ENCODE results near the gene IGFLR1. TPM values are rescaled to one million over a fixed set of nuclear protein-coding genes. Genes with fewer than 3 reads are reported as not detected.

Gene IGFLR1
- total and polyA plus RNA-seq, 2 of the 8 experiments (the other 6 are each of a cell fraction or from before 2014, with no cell fraction given) = 8.4 to 28.9 TPM

- POLR2A ChIA-PET (ENCODE audit: partially characterized antibody) = interaction anchor here (0.6 to 2.6 kb wide), 10 partner anchors 8 to 101 kb away, joined by 3 to 23 read pairs (median 6); partner anchors contain the start of genes KIRREL2, LIN37, PSENEN and U2AF1L4
- H2AFZ ChIP-seq (ENCODE audit: low read length) = peak overlapping the region; percentile 46; the same call in 1 of the 2 replicates
- peaks cover 0 to 4% of the 10 kb centered on the region in 2 experiments for H4K20me1 ChIP-seq (replicated peaks in 1 of 2; ENCODE audit: control insufficient read depth in 1 of 2, insufficient read depth in 2 of 2, low read length in 2 of 2)
- no peak overlapping the region for H3K27ac ChIP-seq (ENCODE audit: low read depth, low read length)
- no peak overlapping the region for H3K23ac ChIP-seq (ENCODE audit: insufficient read length)
- H3K56ac ChIP-seq (replicated peaks; ENCODE audit: insufficient read length, low read depth, low read length) = no peak overlapping the region
- peak overlapping the region in 1 of 4 experiments; percentile 50; a peak in 1 of 7 replicates for H3K9ac ChIP-seq (replicated peaks in 1 of 4; ENCODE audit: extremely low read depth in 1 of 4, low read depth in 3 of 4, low read length in 3 of 4)
- TF ChIP-seq SIN3A (conservative IDR thresholded peaks at IDR 0.05 in 1 of 2, IDR thresholded peaks at IDR 0.05 in 1 of 2; ENCODE audit: low read depth in 1 of 2, low read length in 2 of 2) = peak in 1 of 2 experiments; percentile 30; a peak in 1 of 4 replicates
- TF ChIP-seq MAX (IDR thresholded peaks at IDR 0.05) = peak; percentile 86
- TF ChIP-seq SUZ12 (IDR thresholded peaks at IDR 0.05; ENCODE audit: low read length) = peak; percentile 33; the same call in 1 of the 2 replicates
- peak; percentile 78 for TF ChIP-seq KDM4A (IDR thresholded peaks at IDR 0.05; ENCODE audit: low read depth, low read length, severe bottlenecking)
- peak; percentile 55; the same call in 1 of the 2 replicates for TF ChIP-seq E2F6 (IDR thresholded peaks at IDR 0.05)
- TF ChIP-seq CHD1 (IDR thresholded peaks at IDR 0.05; ENCODE audit: low read depth, low read length) = no peak
- no peak for TF ChIP-seq USF2 (IDR thresholded peaks at IDR 0.05; ENCODE audit: low read length)
- H2BK15ac ChIP-seq (ENCODE audit: low read length) = no peak overlapping the region
- H3K36me3 ChIP-seq (ENCODE audit: control insufficient read depth in 2 of 4, insufficient read depth in 4 of 4, low read length in 3 of 4) = peaks cover 0 to 5% (median 0%) of the 10 kb centered on the region in 4 experiments; a peak in 2 of 8 replicates
- H3K4me3 ChIP-seq (ENCODE audit: extremely low read depth in 1 of 4, insufficient read depth in 2 of 4, low read depth in 3 of 4, low read length in 4 of 4) = peak overlapping the region; percentile 51 to 98 (median 75)
- H3K4me1 ChIP-seq (replicated peaks in 1 of 4; ENCODE audit: control insufficient read depth in 3 of 4, insufficient read depth in 4 of 4, low read length in 3 of 4) = peaks cover 0 to 18% (median 11%) of the 10 kb centered on the region in 4 experiments; a peak in 5 of 7 replicates
- peak overlapping the region; percentile 39 for H4K5ac ChIP-seq (ENCODE audit: insufficient read length, low read depth, low read length)
- no peak overlapping the region for H3K14ac ChIP-seq (ENCODE audit: insufficient read length)
- H3K79me2 ChIP-seq (ENCODE audit: control insufficient read depth in 1 of 2, insufficient read depth in 2 of 2, low read length in 2 of 2) = peaks cover 0 to 6% of the 10 kb centered on the region in 2 experiments; a peak in 2 of 4 replicates
- H3K79me1 ChIP-seq (ENCODE audit: low read depth, low read length) = peaks cover 4% of the 10 kb centered on the region
- peak overlapping the region; percentile 83 for H3K18ac ChIP-seq (ENCODE audit: extremely low read depth, low read length)
- H2BK120ac ChIP-seq (replicated peaks; ENCODE audit: low read depth, low read length) = no peak overlapping the region
- H3K23me2 ChIP-seq (ENCODE audit: low read depth, low read length) = peaks cover 16% of the 10 kb centered on the region; the same call in 1 of the 2 replicates
- H3K4me2 ChIP-seq (ENCODE audit: insufficient read depth in 1 of 2, low read depth in 2 of 2, low read length in 2 of 2) = peak overlapping the region; percentile 95 to 98
- no peak overlapping the region for H2BK12ac ChIP-seq (ENCODE audit: low read depth, low read length)
- CTCF ChIA-PET (ENCODE audit: partially characterized antibody) = interaction anchor here (0.6 to 2.0 kb wide), 3 partner anchors 12 to 145 kb away, joined by 3 to 9 read pairs (median 4); no protein-coding TSS in a partner anchor
- peaks cover 0 to 17% (median 11%) of the 10 kb centered on the region in 4 experiments; a peak in 5 of 7 replicates for H3K27me3 ChIP-seq (replicated peaks in 1 of 4; ENCODE audit: control insufficient read depth in 3 of 4, extremely low read depth in 1 of 4, insufficient read depth in 3 of 4, low read length in 3 of 4)
- H2BK5ac ChIP-seq (ENCODE audit: low read depth, low read length) = no peak overlapping the region
- 4% methylated on average over 49 of the region's 74 CpGs; no CpG with 5 or more reads in 1 of the 2 experiments for WGBS, 2 experiments (ENCODE audit: extremely low coverage in 1 of 2, insufficient coverage in 1 of 2, insufficient read length in 1 of 2, insufficient replicate concordance in 2 of 2, low coverage in 1 of 2, low lambda C conversion rate in 2 of 2, missing lambda C conversion rate in 1 of 2)
- DNase-seq (ENCODE audit: low read depth in 1 of 2, low spot score in 2 of 2) = no peak
- peak overlapping the region; percentile 32 for H4K8ac ChIP-seq (ENCODE audit: extremely low read depth, insufficient read depth, low read length)
- H3K4ac ChIP-seq (replicated peaks; ENCODE audit: insufficient read length, low read depth, low read length) = no peak overlapping the region
- peak overlapping the region; percentile 87 for H4K91ac ChIP-seq (replicated peaks; ENCODE audit: insufficient read length, low read length)
- no peaks in the 10 kb centered on the region for H3K9me3 ChIP-seq (ENCODE audit: insufficient read depth in 2 of 2, low read depth in 1 of 2, low read length in 1 of 2)
- H2AK5ac ChIP-seq (ENCODE audit: low read depth, low read length) = no peak overlapping the region
- no peak overlapping the region for H2BK20ac ChIP-seq (ENCODE audit: low read length)
- no peak for FAIRE-seq
Measured at GRCh38 chr19:35755550-35756376, 13.5 kb upstream of the IGFLR1 start.

Measured in H1 (cell line).